HG03039 (cell line): ENCODE measurements around the gene NF2.

Experiments
- ATAC-seq: cut with Tn5 transposase; IDR thresholded peaks from one replicate; pipeline ENCODE4 v1.9.1; 2021; ENCODE audit warnings: mild to moderate bottlenecking, moderate library complexity; ENCODE audit not compliant: unreplicated experiment

The NF2 gene

GRCh38 chr22:29738118-29738815 lies 134.8 kb downstream of the NF2 start:
- no peak for ATAC-seq

GRCh38 chr22:29739346-29739875 lies 136.0 kb downstream of the NF2 start:
- no peak for ATAC-seq

GRCh38 chr22:29740216-29740615 lies 136.8 kb downstream of the NF2 start:
- no peak for ATAC-seq

GRCh38 chr22:29741926-29742325 lies 138.5 kb downstream of the NF2 start:
- ATAC-seq = no peak

- ATAC-seq = no peak
Measured at GRCh38 chr22:29742326-29742725, 138.9 kb downstream of the NF2 start.

GRCh38 chr22:29744902-29745301 lies 141.5 kb downstream of the NF2 start:
- ATAC-seq = no peak

GRCh38 chr22:29747832-29748231 lies 144.4 kb downstream of the NF2 start:
- ATAC-seq = no peak
